Skin epidermis (tissue), 12 donors: ENCODE results near the gene CDC14A.
"Not testable (repeated sequence)": the region's sequence is repeated elsewhere in the genome, so short reads cannot be mapped to it uniquely, and the experiment has no call there.

Experiments used
- H3K27ac ChIP-seq, 21 experiments: fragments of 200-600 bp; sonication (generic) in 11 of 21; one replicate each; pipeline ENCODE4 v1.5.0; 2020; ENCODE audit warnings: mild to moderate bottlenecking in 3 of 21, inconsistent platforms in 2 of 21, moderate library complexity in 2 of 21
- H3K4me3 ChIP-seq, 7 experiments: fragments of 200-600 bp; sonication (generic) in 2 of 7; one replicate each; pipeline ENCODE4 v1.5.0; 2020; ENCODE audit warnings: inconsistent platforms in 2 of 7, mild to moderate bottlenecking in 2 of 7, moderate library complexity in 1 of 7

The CDC14A gene

GRCh38 chr1:100359139-100359538 is 6.8 kb downstream of the CDC14A start:
- Histone ChIP-seq H3K4me3 (no peak overlapping the region), H3K27ac (no peak overlapping the region)

GRCh38 chr1:100360790-100361510 is 8.6 kb downstream of the CDC14A start:
- peak overlapping the region in 5 of 21 experiments; percentile 1 to 28 (median 4) for H3K27ac ChIP-seq
- H3K4me3 ChIP-seq: no peak overlapping the region

- Histone ChIP-seq H3K27ac (peak overlapping the region in 3 of 21 experiments; percentile 2 to 42 (median 28)), H3K4me3 (no peak overlapping the region)
Measured at GRCh38 chr1:100361511-100362089, 9.3 kb downstream of the CDC14A start.

GRCh38 chr1:100362821-100363466 is 10.6 kb downstream of the CDC14A start:
- H3K27ac ChIP-seq: no peak overlapping the region
- H3K4me3 ChIP-seq: no peak overlapping the region

- H3K27ac ChIP-seq: no peak overlapping the region
Measured at GRCh38 chr1:100363831-100364230, 11.5 kb downstream of the CDC14A start.

GRCh38 chr1:100364697-100365096 is 12.4 kb downstream of the CDC14A start:
- Histone ChIP-seq H3K27ac (no peak overlapping the region), H3K4me3 (no peak overlapping the region)

More at GRCh38 chr1:100363831-100364230, 11.5 kb downstream of the CDC14A start:
- no peak overlapping the region for H3K4me3 ChIP-seq

- Histone ChIP-seq H3K27ac (no peak overlapping the region), H3K4me3 (no peak overlapping the region)
Measured at GRCh38 chr1:100366209-100366525, 13.9 kb downstream of the CDC14A start.

GRCh38 chr1:100369339-100369738 is 17.0 kb downstream of the CDC14A start:
- not testable (repeated sequence) for H3K27ac ChIP-seq, H3K4me3 ChIP-seq

GRCh38 chr1:100373953-100374352 is 21.6 kb downstream of the CDC14A start:
- H3K27ac ChIP-seq, H3K4me3 ChIP-seq: not testable (repeated sequence)

GRCh38 chr1:100376890-100377289 is 24.6 kb downstream of the CDC14A start:
- not testable (repeated sequence) for H3K27ac ChIP-seq

GRCh38 chr1:100377590-100378361 is 25.5 kb downstream of the CDC14A start:
- Histone ChIP-seq H3K4me3 (no peak overlapping the region), H3K27ac (no peak overlapping the region)

More at GRCh38 chr1:100376890-100377289, 24.6 kb downstream of the CDC14A start:
- H3K4me3 ChIP-seq: not testable (repeated sequence)

GRCh38 chr1:100378956-100379355 is 26.6 kb downstream of the CDC14A start:
- Histone ChIP-seq H3K27ac (no peak overlapping the region), H3K4me3 (no peak overlapping the region)

GRCh38 chr1:100380635-100381034 is 28.3 kb downstream of the CDC14A start:
- no peak overlapping the region for H3K4me3 ChIP-seq

GRCh38 chr1:100382657-100383056 is 30.4 kb downstream of the CDC14A start:
- no peak overlapping the region for H3K27ac ChIP-seq
- no peak overlapping the region for H3K4me3 ChIP-seq

More at GRCh38 chr1:100380635-100381034, 28.3 kb downstream of the CDC14A start:
- H3K27ac ChIP-seq: no peak overlapping the region

- no peak overlapping the region for H3K27ac ChIP-seq
- H3K4me3 ChIP-seq: no peak overlapping the region
Measured at GRCh38 chr1:100383743-100384405, 31.6 kb downstream of the CDC14A start.

GRCh38 chr1:100387209-100387608 is 34.9 kb downstream of the CDC14A start:
- Histone ChIP-seq H3K27ac (peak overlapping the region in 4 of 21 experiments; percentile 3 to 55 (median 37)), H3K4me3 (no peak overlapping the region)

- H3K4me3 ChIP-seq: no peak overlapping the region
- peak overlapping the region in 4 of 21 experiments; percentile 3 to 55 (median 37) for H3K27ac ChIP-seq
Measured at GRCh38 chr1:100387657-100388350, 35.5 kb downstream of the CDC14A start.

- no peak overlapping the region for H3K4me3 ChIP-seq
- H3K27ac ChIP-seq: no peak overlapping the region
Measured at GRCh38 chr1:100390531-100390930, 38.2 kb downstream of the CDC14A start.

- Histone ChIP-seq H3K27ac (peak overlapping the region in 1 of 21 experiments; percentile 26), H3K4me3 (no peak overlapping the region)
Measured at GRCh38 chr1:100391675-100392074, 39.4 kb downstream of the CDC14A start.
